Measurements from ENCODE around the gene FBXW8.

FBXW8 gene

GRCh38 chr12:116892349-116893140 lies 18.2 kb upstream of the FBXW8 start:
- Histone ChIP-seq H3K18ac (ENCODE audit: low read length) (no peak overlapping the region), H4K91ac (ENCODE audit: low read depth, low read length, poor library complexity) (no peak overlapping the region), H2AFZ (ENCODE audit: low read length) (no peak overlapping the region), H3K4me3 (ENCODE audit: low read length in 2 of 2) (no peak overlapping the region), H2AK5ac (ENCODE audit: low read depth, low read length) (no peak overlapping the region), H3K4ac (ENCODE audit: low read length) (no peak overlapping the region), H3K27me3 (ENCODE audit: control insufficient read depth in 3 of 3, insufficient read depth in 3 of 3, low read depth in 1 of 3, low read length in 3 of 3) (peaks cover 0 to 13% (median 0%) of the 10 kb centered on the region in 3 experiments), H4K8ac (ENCODE audit: low read depth, low read length) (no peak overlapping the region), H2BK12ac (ENCODE audit: low read length) (no peak overlapping the region), H2BK120ac (ENCODE audit: low read depth, low read length) (no peak overlapping the region), H2BK5ac (ENCODE audit: low read length) (no peak overlapping the region), H3K79me1 (ENCODE audit: low read depth, low read length) (no peaks in the 10 kb centered on the region), H3K4me2 (ENCODE audit: insufficient read depth, low read length, poor library complexity, severe bottlenecking) (no peak overlapping the region), H3K27ac (replicated peaks; ENCODE audit: low read length) (no peak overlapping the region), H3K14ac (ENCODE audit: low read length) (no peak overlapping the region), H3K4me1 (ENCODE audit: control insufficient read depth in 2 of 2, insufficient read depth in 1 of 2, low read depth in 1 of 2, low read length in 2 of 2) (no peaks in the 10 kb centered on the region), H3K36me3 (replicated peaks in 1 of 2; ENCODE audit: control insufficient read depth in 2 of 2, insufficient read depth in 2 of 2, low read length in 2 of 2) (no peaks in the 10 kb centered on the region), H2BK15ac (ENCODE audit: low read length) (no peak overlapping the region), H3K23ac (ENCODE audit: low read depth, low read length, poor library complexity) (no peak overlapping the region), H3K9ac (ENCODE audit: low read depth, low read length, poor library complexity) (no peak overlapping the region), H3K9me3 (replicated peaks in 1 of 2; ENCODE audit: control insufficient read depth in 2 of 2, insufficient read depth in 1 of 2, low read depth in 1 of 2, low read length in 2 of 2) (peaks cover 1 to 2% of the 10 kb centered on the region in 2 donors)
- no peak for DNase-seq (ENCODE audit: low spot score)
- no CpG with 5 or more reads among the region's 12 CpGs for WGBS, 2 donors (ENCODE audit: extremely low coverage in 2 of 2, insufficient read length in 2 of 2, insufficient replicate concordance in 1 of 2)

- H3K4ac ChIP-seq (ENCODE audit: low read length) = no peak overlapping the region
- H3K4me3 ChIP-seq (ENCODE audit: low read length in 2 of 2) = no peak overlapping the region
- no peak overlapping the region for H3K23ac ChIP-seq (ENCODE audit: low read depth, low read length, poor library complexity)
- H3K27me3 ChIP-seq (ENCODE audit: control insufficient read depth in 3 of 3, insufficient read depth in 3 of 3, low read depth in 1 of 3, low read length in 3 of 3) = peaks cover 0 to 3% (median 0%) of the 10 kb centered on the region in 3 experiments
- H3K9ac ChIP-seq (ENCODE audit: low read depth, low read length, poor library complexity) = no peak overlapping the region
- H3K18ac ChIP-seq (ENCODE audit: low read length) = no peak overlapping the region
- no peak overlapping the region for H2BK5ac ChIP-seq (ENCODE audit: low read length)
- no peaks in the 10 kb centered on the region for H3K36me3 ChIP-seq (replicated peaks in 1 of 2; ENCODE audit: control insufficient read depth in 2 of 2, insufficient read depth in 2 of 2, low read length in 2 of 2)
- H3K4me2 ChIP-seq (ENCODE audit: insufficient read depth, low read length, poor library complexity, severe bottlenecking) = no peak overlapping the region
- H4K91ac ChIP-seq (ENCODE audit: low read depth, low read length, poor library complexity) = no peak overlapping the region
- H3K4me1 ChIP-seq (ENCODE audit: control insufficient read depth in 2 of 2, insufficient read depth in 1 of 2, low read depth in 1 of 2, low read length in 2 of 2) = peaks cover 0 to 5% of the 10 kb centered on the region in 2 donors
- no peak overlapping the region for H2BK120ac ChIP-seq (ENCODE audit: low read depth, low read length)
- no peak overlapping the region for H2BK12ac ChIP-seq (ENCODE audit: low read length)
- no peak overlapping the region for H2AFZ ChIP-seq (ENCODE audit: low read length)
- H3K9me3 ChIP-seq (replicated peaks in 1 of 2; ENCODE audit: control insufficient read depth in 2 of 2, insufficient read depth in 1 of 2, low read depth in 1 of 2, low read length in 2 of 2) = peaks cover 1 to 2% of the 10 kb centered on the region in 2 donors
- WGBS, 2 donors (ENCODE audit: extremely low coverage in 2 of 2, insufficient read length in 2 of 2, insufficient replicate concordance in 1 of 2) = no CpG with 5 or more reads among the region's 3 CpGs
- H4K8ac ChIP-seq (ENCODE audit: low read depth, low read length) = no peak overlapping the region
- H2BK15ac ChIP-seq (ENCODE audit: low read length) = no peak overlapping the region
- no peak for DNase-seq (ENCODE audit: low spot score)
- no peaks in the 10 kb centered on the region for H3K79me1 ChIP-seq (ENCODE audit: low read depth, low read length)
- H2AK5ac ChIP-seq (ENCODE audit: low read depth, low read length) = no peak overlapping the region
- H3K27ac ChIP-seq (replicated peaks; ENCODE audit: low read length) = no peak overlapping the region
- H3K14ac ChIP-seq (ENCODE audit: low read length) = no peak overlapping the region
Observed at GRCh38 chr12:116894913-116895312, 15.8 kb upstream of the FBXW8 start.

- Histone ChIP-seq H4K8ac (ENCODE audit: low read depth, low read length) (no peak overlapping the region), H3K14ac (ENCODE audit: low read length) (no peak overlapping the region), H3K4me3 (ENCODE audit: low read length in 2 of 2) (peak overlapping the region in 1 of 2 donors; percentile 53), H2BK5ac (ENCODE audit: low read length) (no peak overlapping the region), H3K23ac (ENCODE audit: low read depth, low read length, poor library complexity) (no peak overlapping the region), H3K9me3 (replicated peaks in 1 of 2; ENCODE audit: control insufficient read depth in 2 of 2, insufficient read depth in 1 of 2, low read depth in 1 of 2, low read length in 2 of 2) (peaks cover 1 to 2% of the 10 kb centered on the region in 2 donors), H3K27ac (replicated peaks; ENCODE audit: low read length) (no peak overlapping the region), H2BK15ac (ENCODE audit: low read length) (no peak overlapping the region), H3K36me3 (replicated peaks in 1 of 2; ENCODE audit: control insufficient read depth in 2 of 2, insufficient read depth in 2 of 2, low read length in 2 of 2) (no peaks in the 10 kb centered on the region), H3K79me1 (ENCODE audit: low read depth, low read length) (no peaks in the 10 kb centered on the region), H2AFZ (ENCODE audit: low read length) (peak overlapping the region; percentile 51), H3K4me2 (ENCODE audit: insufficient read depth, low read length, poor library complexity, severe bottlenecking) (no peak overlapping the region), H2BK120ac (ENCODE audit: low read depth, low read length) (no peak overlapping the region), H4K91ac (ENCODE audit: low read depth, low read length, poor library complexity) (no peak overlapping the region), H3K4ac (ENCODE audit: low read length) (no peak overlapping the region), H2AK5ac (ENCODE audit: low read depth, low read length) (no peak overlapping the region), H3K18ac (ENCODE audit: low read length) (no peak overlapping the region), H3K4me1 (ENCODE audit: control insufficient read depth in 2 of 2, insufficient read depth in 1 of 2, low read depth in 1 of 2, low read length in 2 of 2) (peaks cover 0 to 5% of the 10 kb centered on the region in 2 donors), H2BK12ac (ENCODE audit: low read length) (no peak overlapping the region), H3K9ac (ENCODE audit: low read depth, low read length, poor library complexity) (no peak overlapping the region), H3K27me3 (ENCODE audit: control insufficient read depth in 3 of 3, insufficient read depth in 3 of 3, low read depth in 1 of 3, low read length in 3 of 3) (peaks cover 0 to 3% (median 0%) of the 10 kb centered on the region in 3 experiments)
- WGBS, 2 donors (ENCODE audit: extremely low coverage in 2 of 2, insufficient read length in 2 of 2, insufficient replicate concordance in 1 of 2) = no CpG with 5 or more reads among the region's 7 CpGs
- no peak for DNase-seq (ENCODE audit: low spot score)
Observed at GRCh38 chr12:116896411-116896924, 14.3 kb upstream of the FBXW8 start.

GRCh38 chr12:116897476-116897875 lies 13.3 kb upstream of the FBXW8 start:
- no peak overlapping the region for H3K4ac ChIP-seq (ENCODE audit: low read length)
- H3K9me3 ChIP-seq (replicated peaks in 1 of 2; ENCODE audit: control insufficient read depth in 2 of 2, insufficient read depth in 1 of 2, low read depth in 1 of 2, low read length in 2 of 2) = peaks cover 0 to 1% of the 10 kb centered on the region in 2 donors
- no peak overlapping the region for H3K18ac ChIP-seq (ENCODE audit: low read length)
- H2BK12ac ChIP-seq (ENCODE audit: low read length) = no peak overlapping the region
- no peaks in the 10 kb centered on the region for H3K36me3 ChIP-seq (replicated peaks in 1 of 2; ENCODE audit: control insufficient read depth in 2 of 2, insufficient read depth in 2 of 2, low read length in 2 of 2)
- H4K91ac ChIP-seq (ENCODE audit: low read depth, low read length, poor library complexity) = no peak overlapping the region
- H2AK5ac ChIP-seq (ENCODE audit: low read depth, low read length) = no peak overlapping the region
- peaks cover 0 to 3% (median 0%) of the 10 kb centered on the region in 3 experiments for H3K27me3 ChIP-seq (ENCODE audit: control insufficient read depth in 3 of 3, insufficient read depth in 3 of 3, low read depth in 1 of 3, low read length in 3 of 3)
- H3K4me2 ChIP-seq (ENCODE audit: insufficient read depth, low read length, poor library complexity, severe bottlenecking) = no peak overlapping the region
- no peak overlapping the region for H3K27ac ChIP-seq (replicated peaks; ENCODE audit: low read length)
- H2BK120ac ChIP-seq (ENCODE audit: low read depth, low read length) = no peak overlapping the region
- H2BK5ac ChIP-seq (ENCODE audit: low read length) = no peak overlapping the region
- no peak for DNase-seq (ENCODE audit: low spot score)
- no peak overlapping the region for H4K8ac ChIP-seq (ENCODE audit: low read depth, low read length)
- H2AFZ ChIP-seq (ENCODE audit: low read length) = no peak overlapping the region
- H3K79me1 ChIP-seq (ENCODE audit: low read depth, low read length) = no peaks in the 10 kb centered on the region
- H3K4me1 ChIP-seq (ENCODE audit: control insufficient read depth in 2 of 2, insufficient read depth in 1 of 2, low read depth in 1 of 2, low read length in 2 of 2) = peaks cover 0 to 5% of the 10 kb centered on the region in 2 donors
- WGBS, 2 donors (ENCODE audit: extremely low coverage in 2 of 2, insufficient read length in 2 of 2, insufficient replicate concordance in 1 of 2) = no CpG with 5 or more reads among the region's 4 CpGs
- no peak overlapping the region for H2BK15ac ChIP-seq (ENCODE audit: low read length)
- H3K4me3 ChIP-seq (ENCODE audit: low read length in 2 of 2) = no peak overlapping the region
- H3K23ac ChIP-seq (ENCODE audit: low read depth, low read length, poor library complexity) = no peak overlapping the region
- H3K14ac ChIP-seq (ENCODE audit: low read length) = no peak overlapping the region
- no peak overlapping the region for H3K9ac ChIP-seq (ENCODE audit: low read depth, low read length, poor library complexity)

Data from neuronal stem cell (in vitro differentiated cells).